Activated CD8-positive, alpha-beta memory T cell treated with anti-CD3 and anti-CD28 coated beads for 48 hours (primary cell): ENCODE data around the gene KLHL33.

ENCODE experiments used
- DNase-seq, 3 experiments: peaks; one replicate each; pipeline ENCODE4 v3.0.0-alpha.2; 2020; ENCODE audit warnings: low read depth in 2 of 3, low spot score in 2 of 3

KLHL33 gene, protein sequence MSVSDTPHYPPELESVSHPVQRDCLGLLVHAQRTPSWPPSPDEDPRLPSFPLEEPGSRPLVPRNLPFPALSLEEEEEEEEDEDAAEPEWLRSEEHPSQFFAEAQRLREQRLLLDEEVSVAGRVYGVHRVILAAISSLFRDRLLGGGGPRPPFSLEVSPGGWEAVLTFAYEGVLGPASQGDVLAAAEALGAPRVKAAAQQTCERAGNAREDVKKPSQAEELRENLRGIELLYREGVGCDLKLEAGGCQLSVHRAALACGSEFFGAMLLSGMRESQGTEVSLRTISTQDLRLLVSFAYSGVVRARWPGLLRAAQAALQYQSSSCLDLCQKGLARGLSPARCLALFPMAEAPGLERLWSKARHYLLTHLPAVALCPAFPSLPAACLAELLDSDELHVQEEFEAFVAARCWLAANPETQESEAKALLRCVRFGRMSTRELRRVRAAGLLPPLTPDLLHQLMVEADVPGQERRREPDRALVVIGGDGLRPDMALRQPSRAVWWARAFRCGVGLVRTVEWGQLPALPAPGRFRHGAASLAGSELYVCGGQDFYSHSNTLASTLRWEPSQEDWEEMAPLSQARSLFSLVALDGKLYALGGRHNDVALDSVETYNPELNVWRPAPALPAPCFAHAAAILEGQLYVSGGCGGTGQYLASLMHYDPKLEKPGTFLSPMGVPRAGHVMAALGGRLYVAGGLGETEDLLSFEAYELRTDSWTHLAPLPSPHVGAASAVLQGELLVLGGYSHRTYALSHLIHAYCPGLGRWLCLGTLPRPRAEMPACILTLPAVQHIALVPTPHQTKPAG

DNA sequence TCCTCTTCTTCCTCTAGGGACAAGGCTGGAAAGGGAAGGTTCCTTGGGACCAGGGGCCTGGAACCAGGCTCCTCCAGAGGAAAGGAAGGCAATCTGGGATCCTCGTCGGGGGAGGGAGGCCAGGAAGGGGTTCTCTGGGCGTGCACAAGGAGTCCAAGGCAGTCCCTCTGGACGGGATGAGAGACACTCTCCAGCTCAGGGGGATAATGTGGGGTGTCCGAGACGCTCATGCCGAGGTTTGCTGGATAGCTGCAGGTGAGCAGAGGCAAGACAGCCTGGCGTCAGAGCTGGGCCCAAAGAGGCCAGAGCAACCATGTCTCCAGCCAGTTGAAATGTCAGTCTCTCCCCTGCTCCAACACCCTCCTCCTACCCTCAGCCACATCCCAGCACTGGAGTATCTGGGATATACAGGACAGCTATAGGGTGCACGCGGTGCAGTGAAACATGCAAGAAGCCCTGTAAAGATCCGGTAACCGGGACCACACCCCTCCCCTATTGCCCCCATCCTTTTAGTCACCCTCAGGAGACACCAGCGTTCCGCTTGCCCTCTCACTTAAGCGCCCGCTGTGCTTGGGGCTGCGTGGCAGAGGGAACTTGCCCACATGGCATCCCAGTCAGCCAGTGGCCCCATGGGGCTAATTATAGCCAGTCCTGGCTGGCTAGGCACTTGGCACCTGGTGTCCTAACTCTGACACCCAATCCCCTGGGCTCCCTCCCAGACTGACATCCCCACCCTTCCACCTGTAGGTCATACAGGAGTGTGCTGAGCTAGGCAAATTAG is at the start of gene KLHL33:
TSS of gene KLHL33 (minus strand) at position 585 of the 781 bp plus-strand sequence. CDS start at position 230, 355 bp downstream.
- DNase-seq: no peak

DNA sequence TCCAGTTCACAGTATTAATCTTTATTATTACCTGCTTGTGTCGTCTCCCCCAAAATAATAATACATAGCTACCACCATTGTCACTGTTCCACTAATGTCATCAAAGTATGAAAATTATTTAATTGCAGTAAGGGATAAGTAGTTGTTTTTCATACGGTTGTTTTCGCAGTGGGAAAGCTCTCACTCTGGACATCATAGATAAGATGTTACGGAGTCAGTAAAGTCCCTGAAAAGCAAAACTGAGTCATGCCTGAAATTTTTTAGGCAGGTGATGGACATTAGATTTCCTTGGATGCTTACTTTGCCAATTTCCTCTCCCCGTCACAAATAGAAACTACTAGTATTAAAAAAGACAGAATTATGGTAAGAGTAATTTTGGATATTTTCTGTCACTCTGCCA is 46.4 kb upstream of the KLHL33 start:
- DNase-seq: no peak

DNA sequence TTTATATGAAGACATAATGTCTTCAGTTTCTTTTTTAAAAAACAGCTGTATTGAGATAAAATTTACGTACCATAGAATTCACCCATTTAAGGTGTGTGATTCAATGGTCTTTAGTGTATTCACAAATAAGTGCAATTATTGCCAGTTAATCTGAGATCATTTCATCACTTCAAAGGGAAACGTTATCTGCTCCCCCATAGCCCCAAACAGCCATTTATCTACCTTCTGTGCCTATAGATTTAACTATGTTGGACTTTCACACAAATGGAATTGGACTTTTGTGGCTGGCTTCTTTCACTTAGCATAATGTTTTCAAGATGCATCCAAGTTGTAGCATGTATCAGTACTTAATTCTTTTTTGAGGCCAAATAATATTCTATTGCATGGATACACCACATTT is 42.9 kb upstream of the KLHL33 start:
- DNase-seq: no peak

DNA sequence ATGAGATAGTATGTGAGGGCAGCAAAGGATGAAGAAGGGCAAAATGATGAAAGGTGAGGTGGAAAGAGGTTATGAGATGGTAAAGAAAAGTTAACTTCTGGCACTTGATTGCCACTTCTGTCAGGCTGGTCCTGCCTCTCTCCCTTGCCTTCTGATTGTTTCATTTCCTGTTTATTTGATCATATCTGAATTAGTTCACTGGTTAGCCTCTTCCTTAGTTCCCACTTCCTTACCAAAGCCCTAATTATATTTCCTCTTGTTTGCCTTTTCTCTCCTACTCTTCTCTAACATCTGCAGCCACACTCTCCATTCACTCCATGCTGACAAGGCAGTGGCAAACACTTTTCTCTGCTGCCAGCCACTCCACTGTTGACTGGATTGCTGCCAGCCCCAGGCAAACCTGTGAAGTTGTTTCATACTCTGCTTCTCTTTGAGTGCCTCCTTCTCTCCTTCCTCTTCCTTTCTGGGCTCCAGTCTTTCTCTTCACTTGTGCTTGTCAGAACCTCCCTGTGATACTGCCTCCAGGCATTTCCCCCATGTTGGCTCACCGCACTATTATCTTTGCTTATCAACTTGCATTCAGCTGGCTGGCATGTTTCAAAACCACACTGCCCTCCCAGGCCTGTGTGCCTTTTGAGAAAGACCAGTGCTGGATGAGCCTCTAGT is 41.4 kb upstream of the KLHL33 start:
- DNase-seq: no peak

DNA sequence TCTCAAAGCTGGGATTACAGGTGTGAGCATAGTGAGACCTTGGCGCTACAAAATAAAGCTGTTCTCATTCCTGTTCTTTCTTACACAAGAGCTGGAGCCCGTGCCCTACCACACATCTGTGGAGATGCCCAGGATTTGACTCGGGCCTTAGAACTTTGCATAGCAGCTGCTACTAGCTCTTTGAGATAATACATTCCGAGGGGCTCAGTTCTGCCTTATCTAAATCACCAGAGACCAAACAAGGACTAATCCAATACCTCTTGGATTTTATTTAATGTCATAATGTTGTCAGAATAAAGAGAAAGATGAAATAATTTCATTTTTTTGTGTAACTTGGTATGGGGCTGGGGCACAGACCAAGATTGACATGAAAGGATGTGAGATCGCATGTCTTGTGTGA is 40.8 kb upstream of the KLHL33 start:
- DNase-seq: no peak

DNA sequence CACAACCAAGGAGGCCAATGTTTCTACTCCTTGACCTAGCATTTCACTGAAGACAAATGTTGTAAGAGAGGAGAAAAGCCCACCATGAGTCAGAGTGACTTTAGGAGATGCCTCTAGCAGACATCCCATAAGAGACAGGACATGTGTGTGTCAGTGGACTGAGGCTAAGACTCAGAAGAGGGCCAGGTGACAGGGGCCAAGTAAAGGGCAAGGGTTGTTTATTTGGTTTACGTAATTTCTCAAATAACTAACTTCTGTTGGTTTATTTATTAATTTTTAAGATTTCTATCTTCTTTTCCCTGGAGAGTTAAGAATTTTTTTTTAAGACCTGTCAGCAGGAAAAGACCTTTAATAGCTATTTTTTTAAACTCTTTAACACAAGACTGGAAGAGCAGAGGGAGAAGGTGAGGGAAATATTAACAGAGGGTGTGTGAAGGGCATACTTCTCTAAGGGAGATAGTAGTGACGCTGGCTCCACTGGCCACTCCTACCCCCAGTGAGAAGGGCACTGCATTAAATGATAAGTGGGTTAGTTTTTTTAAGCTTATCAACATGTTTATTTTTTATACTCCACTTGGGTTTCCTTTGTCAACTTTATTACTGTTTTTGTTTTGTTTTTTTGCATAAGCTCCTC is 36.7 kb upstream of the KLHL33 start:
- DNase-seq: no peak

DNA sequence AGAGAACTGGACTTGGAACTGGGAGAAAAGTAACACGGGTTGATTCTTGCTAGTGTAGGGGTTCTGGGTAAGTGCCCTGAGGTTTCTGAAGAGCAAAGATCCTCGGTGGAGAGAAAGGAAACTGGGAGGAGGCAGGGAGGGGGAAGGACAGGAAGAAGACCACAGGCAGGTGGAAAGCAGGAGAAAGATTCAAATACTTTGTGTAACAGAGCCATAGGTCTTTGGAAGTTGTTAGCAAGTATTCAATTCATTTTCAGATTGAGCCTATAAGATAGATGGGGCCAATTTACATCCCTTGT is 34.6 kb upstream of the KLHL33 start:
- no peak for DNase-seq

DNA sequence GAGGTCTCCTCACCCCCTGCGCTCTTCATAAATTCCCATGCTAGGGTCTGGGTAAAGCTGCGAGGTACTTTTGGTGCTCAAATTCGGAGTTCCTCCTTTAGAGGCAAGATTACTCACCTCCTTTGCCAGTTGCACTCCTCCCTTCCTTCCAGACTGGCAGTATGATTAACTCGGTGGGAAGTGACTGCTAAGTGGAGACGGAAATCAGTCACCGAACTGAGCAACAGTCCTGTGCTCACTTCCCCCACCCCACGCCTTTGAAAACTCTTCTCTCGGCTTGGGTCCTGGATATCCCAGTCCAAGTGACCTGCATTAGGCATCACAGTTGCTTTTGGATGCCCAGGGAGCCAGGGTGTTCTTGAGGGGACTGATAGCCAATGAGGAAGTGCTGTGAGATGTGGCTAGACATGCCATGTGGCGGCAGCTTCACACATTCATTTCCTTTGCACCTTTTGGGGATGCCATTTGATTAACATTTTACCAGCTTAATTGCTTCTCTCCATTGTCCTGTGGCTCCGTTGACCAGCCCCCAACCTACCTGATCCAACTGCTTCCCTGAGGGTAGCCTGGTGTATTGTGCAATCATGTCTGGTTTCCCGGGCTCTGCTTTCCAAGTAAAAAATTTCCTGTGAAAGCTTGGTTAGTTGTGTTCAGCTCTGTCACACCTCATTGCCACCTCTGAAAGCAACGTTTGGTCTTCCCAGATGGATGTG is 34.1 kb upstream of the KLHL33 start:
- DNase-seq: peak in 2 of 3 experiments; percentile 25 to 44

DNA sequence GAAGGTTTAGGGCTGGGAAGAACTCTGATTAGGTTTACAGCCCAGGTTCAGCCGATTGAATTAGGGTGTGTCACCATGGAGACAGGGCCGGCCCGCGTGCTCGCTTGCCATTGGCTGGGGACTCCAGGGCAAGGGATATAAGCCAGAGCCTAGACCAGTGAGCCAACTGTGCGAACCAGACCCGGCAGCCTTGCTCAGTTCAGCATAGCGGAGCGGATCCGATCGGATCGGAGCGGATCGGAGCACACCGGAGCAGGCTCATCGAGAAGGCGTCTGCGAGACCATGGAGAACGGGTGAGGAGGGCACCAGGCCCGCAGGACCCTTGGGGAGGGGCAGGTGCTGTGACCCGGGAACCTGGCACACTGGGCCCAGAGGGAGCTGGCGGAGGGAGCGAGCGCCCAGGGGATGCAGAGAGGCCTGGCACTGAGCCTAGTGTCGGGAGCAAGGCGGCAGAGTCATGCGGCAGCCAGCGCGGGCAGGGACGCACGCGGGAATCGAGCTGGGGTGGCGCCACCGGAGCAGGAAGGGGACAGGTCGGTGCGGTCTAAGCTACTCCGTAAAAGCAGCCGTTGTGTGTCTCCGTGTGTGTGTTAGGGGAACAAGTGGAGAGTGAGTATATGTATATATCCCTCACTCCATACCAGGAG is 33.4 kb upstream of the KLHL33 start, which contains the start of gene PNP:
TSS of gene PNP (plus strand) at position 165 of the 648 bp plus-strand sequence. CDS start at position 284, 119 bp downstream.
- DNase-seq: peak; percentile 66 to 83 (median 79)

DNA sequence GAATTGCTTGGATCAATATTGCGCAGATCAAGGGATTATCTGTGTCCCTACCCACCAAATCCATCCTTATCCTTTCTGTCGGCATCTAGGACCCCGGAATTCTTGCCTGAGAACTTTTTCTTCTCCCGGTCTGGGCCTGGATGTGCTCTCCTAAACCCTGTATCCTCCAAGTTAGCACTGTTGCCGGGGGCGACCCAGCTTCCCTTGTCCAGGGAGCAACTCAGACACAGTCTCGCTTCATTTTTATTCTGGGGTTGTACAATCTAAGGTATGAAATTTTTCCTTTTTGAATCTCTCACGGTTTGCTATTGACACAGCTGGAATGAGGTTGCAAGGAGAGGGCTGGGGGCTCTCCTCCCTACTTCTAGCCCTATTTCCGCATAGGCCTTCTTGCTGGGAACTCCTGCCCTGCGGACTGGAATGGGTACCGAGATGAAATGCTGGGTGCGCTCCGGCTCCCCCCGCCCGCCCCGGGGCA is 32.8 kb upstream of the KLHL33 start:
- no peak for DNase-seq

DNA sequence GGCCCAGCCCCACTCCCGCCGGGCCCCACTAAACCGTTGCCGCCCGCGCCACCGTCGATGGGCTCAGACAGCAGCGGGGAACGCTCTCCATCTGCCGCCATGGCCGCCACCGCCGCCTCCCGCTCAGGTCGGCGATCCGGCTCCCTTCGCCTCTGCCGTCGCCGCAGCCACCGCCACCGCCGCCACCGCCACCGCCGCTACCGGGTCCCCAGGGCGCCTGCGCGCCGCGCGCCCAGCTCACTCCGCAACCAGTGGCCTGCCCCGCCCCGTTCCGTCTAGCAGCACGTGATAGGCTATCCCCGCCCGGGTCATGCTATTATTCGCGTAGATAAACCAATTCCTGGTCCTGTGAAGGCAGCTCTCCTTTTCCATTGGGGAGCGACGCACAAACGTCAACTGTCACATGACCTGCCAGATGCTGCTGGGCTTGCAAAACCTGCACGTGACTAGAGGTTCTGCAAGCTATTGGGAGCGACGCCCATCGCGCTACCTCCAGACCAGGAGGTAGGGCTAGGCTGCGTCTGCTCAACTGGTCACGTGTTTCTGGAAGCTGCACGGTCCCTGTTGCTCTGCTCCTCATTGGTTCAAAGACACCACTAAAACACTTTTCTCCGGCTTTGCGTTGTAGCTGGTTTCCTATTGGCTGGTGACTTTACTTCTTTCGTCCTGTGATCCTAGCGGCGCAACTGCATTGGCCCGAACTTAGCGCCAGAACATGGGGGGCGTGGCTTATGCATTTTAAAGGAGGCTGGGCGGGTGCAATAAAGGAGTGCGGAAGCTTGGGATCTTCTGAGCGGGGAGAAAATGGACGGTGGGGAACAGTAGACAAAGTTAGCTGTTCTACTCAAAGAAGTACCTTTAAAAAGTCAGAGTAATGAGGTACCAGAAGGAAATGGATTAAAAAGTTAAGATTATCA is 25.5 kb upstream of the KLHL33 start, which contains the start of gene PIP4P1:
TSS of gene PIP4P1 (minus strand) at position 210 of the 917 bp plus-strand sequence. CDS start at position 101, 109 bp downstream.
- DNase-seq: peak; percentile 85 to 97 (median 93)

DNA sequence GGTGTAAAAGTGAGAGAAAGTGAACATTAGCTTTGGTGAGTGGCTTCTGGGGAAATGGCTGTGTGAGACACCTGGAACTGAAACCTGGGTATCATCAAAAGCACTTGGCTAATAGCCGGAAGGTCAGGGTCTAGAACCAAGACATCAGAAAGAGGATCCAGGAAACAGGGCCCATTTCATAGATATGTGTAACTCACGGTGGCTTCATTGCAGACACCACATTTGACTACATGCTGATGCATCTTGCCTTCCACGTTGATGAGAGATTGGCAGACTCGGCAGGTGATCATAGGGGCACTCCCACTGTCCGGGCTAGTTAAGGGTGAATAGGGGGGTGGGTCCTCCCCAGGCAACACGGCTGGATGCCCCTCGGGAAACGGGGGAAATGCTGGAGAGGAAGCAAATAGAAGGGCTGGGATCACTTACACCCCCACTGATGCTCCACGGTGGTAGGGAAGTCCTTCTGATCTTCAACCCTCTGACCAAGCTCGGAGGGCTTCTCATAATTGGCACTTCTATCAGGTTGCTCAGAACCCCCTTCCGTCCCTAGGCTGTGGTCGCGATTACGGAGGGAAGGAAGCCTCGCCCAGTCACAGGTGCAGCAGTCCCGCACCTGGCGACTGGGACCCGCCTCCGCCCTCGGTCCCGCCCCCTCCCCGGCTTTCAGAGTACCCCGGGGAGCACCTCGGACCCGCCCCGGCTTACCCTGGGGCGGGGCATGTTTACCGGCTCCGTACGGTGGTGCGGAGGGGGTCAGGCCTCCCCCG is 24.7 kb upstream of the KLHL33 start:
- DNase-seq: no peak

DNA sequence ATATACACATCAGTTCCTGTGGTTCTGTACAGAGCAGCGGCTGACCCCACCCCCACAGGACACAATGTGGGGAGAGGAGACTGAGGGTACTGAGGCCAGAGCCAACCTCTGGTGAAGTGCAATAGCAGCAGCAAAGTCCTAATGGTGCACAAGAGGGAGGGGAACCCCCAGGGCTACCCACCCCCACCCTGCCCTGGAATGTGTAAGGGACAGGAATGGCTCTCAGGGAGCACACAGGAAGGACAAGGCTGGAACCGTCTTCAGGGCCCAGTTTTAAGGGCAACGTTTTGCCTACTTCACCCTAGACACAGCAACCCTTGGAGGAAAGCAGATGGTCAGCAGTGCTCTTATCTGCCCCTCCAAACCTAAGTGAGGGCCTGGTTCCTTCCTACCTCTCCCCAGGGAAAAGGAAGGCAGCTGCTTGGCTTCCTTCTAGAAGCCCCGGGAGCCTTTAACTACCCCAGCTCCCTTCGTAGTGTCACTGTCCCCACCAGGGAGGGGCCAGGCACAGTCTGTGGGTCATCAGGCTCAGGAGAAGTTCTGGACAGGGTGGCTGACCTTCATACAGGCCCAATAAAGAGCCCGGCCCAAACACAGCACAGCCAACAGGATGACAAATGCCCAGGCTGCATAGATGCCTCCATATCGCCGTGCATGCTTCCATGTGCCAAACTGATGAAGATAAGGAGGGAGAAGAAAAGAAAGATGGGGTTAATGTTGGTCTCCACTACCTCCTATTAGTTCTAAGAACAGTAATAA is 22.2 kb upstream of the KLHL33 start:
- no peak for DNase-seq

DNA sequence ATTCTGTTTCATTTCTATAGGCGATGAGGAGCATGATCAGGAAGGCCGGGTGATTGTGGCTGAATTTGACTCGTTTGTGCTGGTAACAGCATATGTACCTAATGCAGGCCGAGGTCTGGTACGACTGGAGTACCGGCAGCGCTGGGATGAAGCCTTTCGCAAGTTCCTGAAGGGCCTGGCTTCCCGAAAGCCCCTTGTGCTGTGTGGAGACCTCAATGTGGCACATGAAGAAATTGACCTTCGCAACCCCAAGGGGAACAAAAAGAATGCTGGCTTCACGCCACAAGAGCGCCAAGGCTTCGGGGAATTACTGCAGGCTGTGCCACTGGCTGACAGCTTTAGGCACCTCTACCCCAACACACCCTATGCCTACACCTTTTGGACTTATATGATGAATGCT is 21.0 kb upstream of the KLHL33 start:
- DNase-seq: no peak

DNA sequence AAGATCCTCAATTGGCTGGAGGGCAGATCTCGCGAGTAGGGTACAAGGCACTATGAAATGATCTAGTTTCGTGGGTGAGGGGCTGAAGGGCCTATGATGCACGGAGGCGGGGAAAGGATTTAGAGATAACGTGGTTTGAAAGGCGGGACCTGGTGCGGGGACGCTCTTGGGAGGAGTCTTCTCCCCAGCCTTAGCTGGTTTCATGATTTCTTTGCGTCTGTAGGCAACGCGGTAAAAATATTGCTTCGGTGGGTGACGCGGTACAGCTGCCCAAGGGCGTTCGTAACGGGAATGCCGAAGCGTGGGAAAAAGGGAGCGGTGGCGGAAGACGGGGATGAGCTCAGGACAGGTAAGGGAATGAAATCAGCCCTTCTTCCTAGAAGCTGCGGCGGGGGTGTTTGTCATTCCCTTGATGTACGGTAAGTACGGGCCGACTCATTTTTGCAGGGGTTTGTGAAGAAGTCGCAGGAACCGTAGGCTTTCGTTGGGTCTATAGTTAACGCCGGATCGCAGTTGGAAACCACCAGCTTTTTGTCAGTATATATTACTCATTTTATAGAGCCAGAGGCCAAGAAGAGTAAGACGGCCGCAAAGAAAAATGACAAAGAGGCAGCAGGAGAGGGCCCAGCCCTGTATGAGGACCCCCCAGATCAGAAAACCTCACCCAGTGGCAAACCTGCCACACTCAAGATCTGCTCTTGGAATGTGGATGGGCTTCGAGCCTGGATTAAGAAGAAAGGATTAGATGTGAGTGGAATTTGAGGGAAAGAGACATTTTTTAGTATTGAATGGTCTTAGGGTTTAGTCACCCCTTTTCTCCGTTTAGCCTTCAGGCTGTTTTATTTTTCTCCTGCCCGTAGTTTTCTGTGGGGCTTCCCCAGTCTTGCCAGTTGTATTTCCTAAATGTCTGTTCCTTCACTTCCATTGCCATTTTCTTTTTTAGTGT is 19.7 kb upstream of the KLHL33 start:
- DNase-seq: no peak
